IMR-90 (cell line): ENCODE data around the gene PRSS12. TPM values are rescaled to one million over a fixed set of nuclear protein-coding genes. Genes with fewer than 3 reads are reported as not detected.
A peak's percentile ranks its signal among the peaks of the same experiment; 100 is the strongest.
"Not testable (repeated sequence)": the region's sequence is repeated elsewhere in the genome, so short reads cannot be mapped to it uniquely, and the experiment has no call there.

Experiments used
- ATAC-seq: fragments of 200-7000 bp; cut with Tn5 transposase; 2 replicates; pipeline ENCODE4 v1.9.1; 2020; ENCODE audit warnings: low read depth, mild to moderate bottlenecking, moderate library complexity
- BruUV-seq: library from RNA; stranded (reverse); fragments of 400-500 nt; replicated peaks from 2 replicates; lab custom pipeline; 2021; lab: Mats Ljungman, UMichigan
- CTCF ChIA-PET: fragments of 300-600 bp; formaldehyde crosslinking; extraction: SDS; loops from one replicate; lab custom pipeline; 2021; ENCODE audit warnings: antibody characterized with exemption; lab: Yijun Ruan, JAX
- POLR2A ChIA-PET: fragments of 300-600 bp; sonication (Branson Sonifier 250); formaldehyde crosslinking; loops from one replicate; lab custom pipeline; 2022; ENCODE audit warnings: antibody characterized with exemption; ENCODE audit not compliant: unreplicated experiment; lab: Charles Lee
- DNase-seq: peaks from one replicate; pipeline ENCODE4 v3.0.0; 2013
- H2AFZ ChIP-seq: replicated peaks from 2 replicates; pipeline ENCODE3; 2013; ENCODE audit warnings: low read length, mild to moderate bottlenecking; ENCODE audit not compliant: poor library complexity
- H2AK5ac ChIP-seq: 2 replicates; pipeline ENCODE4 v1.6.1; 2013; ENCODE audit warnings: low read depth, low read length, inconsistent platforms
- H2AK9ac ChIP-seq: replicated peaks from 2 replicates; pipeline ENCODE3; 2013; ENCODE audit warnings: mild to moderate bottlenecking, low read depth, low read length, moderate library complexity; ENCODE audit not compliant: poor library complexity
- H2BK120ac ChIP-seq: 2 replicates; pipeline ENCODE4 v1.6.1; 2013; ENCODE audit warnings: low read depth, low read length, inconsistent platforms
- H2BK15ac ChIP-seq: 3 replicates; pipeline ENCODE4 v1.6.1; 2013; ENCODE audit warnings: low read depth, low read length, inconsistent platforms
- H2BK20ac ChIP-seq: 2 replicates; pipeline ENCODE4 v1.6.1; 2013; ENCODE audit warnings: low read depth, mild to moderate bottlenecking, inconsistent platforms, low read length, moderate library complexity
- H2BK5ac ChIP-seq: 2 replicates; pipeline ENCODE4 v1.6.1; 2013; ENCODE audit warnings: mild to moderate bottlenecking, low read depth, low read length, inconsistent platforms; ENCODE audit not compliant: poor library complexity, severe bottlenecking
- H3K14ac ChIP-seq: replicated peaks from 2 replicates; pipeline ENCODE4 v1.6.1; 2013; ENCODE audit warnings: low read depth, low read length, inconsistent platforms
- H3K18ac ChIP-seq: 2 replicates; pipeline ENCODE4 v1.6.1; 2013; ENCODE audit warnings: low read depth, low read length, control low read depth
- H3K23ac ChIP-seq: 2 replicates; pipeline ENCODE4 v1.6.1; 2013; ENCODE audit warnings: low read depth, low read length, inconsistent platforms
- H3K27ac ChIP-seq: 2 replicates; pipeline ENCODE4 v1.5.1; 2013; ENCODE audit warnings: mild to moderate bottlenecking, control low read depth, low read length; ENCODE audit not compliant: insufficient read depth
- H3K27me3 ChIP-seq: 2 replicates; pipeline ENCODE4 v1.6.1; 2013; ENCODE audit warnings: low read length; ENCODE audit not compliant: control insufficient read depth, insufficient read depth
- H3K36me3 ChIP-seq: 2 replicates; pipeline ENCODE4 v1.6.1; 2013; ENCODE audit warnings: low read length, mixed read lengths; ENCODE audit not compliant: control insufficient read depth, insufficient read depth
- H3K4ac ChIP-seq: 2 replicates; pipeline ENCODE4 v1.6.1; 2013; ENCODE audit warnings: low read depth, low read length, inconsistent platforms
- H3K4me1 ChIP-seq: 2 replicates; pipeline ENCODE4 v1.6.1; 2013; ENCODE audit warnings: low read length, mixed read lengths; ENCODE audit not compliant: control insufficient read depth, insufficient read depth
- H3K4me2 ChIP-seq: 2 replicates; pipeline ENCODE4 v1.6.1; 2013; ENCODE audit warnings: low read depth, mild to moderate bottlenecking, control low read depth, low read length, moderate library complexity
- H3K4me3 ChIP-seq: 2 replicates; pipeline ENCODE4 v1.5.1; 2013; ENCODE audit warnings: low read depth, mild to moderate bottlenecking, control low read depth, low read length, moderate library complexity; ENCODE audit not compliant: insufficient read depth
- H3K56ac ChIP-seq: 2 replicates; pipeline ENCODE4 v1.6.1; 2013; ENCODE audit warnings: low read length, inconsistent platforms; ENCODE audit not compliant: insufficient read depth; ENCODE audit errors: extremely low read depth
- H3K79me1 ChIP-seq, 2 experiments: 2 replicates each; pipeline ENCODE4 v1.6.1; 2013; ENCODE audit warnings: low read length in 2 of 2, inconsistent platforms in 1 of 2, low read depth in 1 of 2
- H3K9ac ChIP-seq: 2 replicates; pipeline ENCODE4 v1.6.1; 2013; ENCODE audit warnings: low read depth, low read length, control low read depth
- H3K9me1 ChIP-seq: 2 replicates; pipeline ENCODE4 v1.6.1; 2013; ENCODE audit warnings: low read length, inconsistent platforms; ENCODE audit not compliant: insufficient read depth
- H3K9me3 ChIP-seq: 2 replicates; pipeline ENCODE4 v1.6.1; 2013; ENCODE audit warnings: low read length; ENCODE audit not compliant: control insufficient read depth, insufficient read depth
- H4K20me1 ChIP-seq: 2 replicates; pipeline ENCODE4 v1.6.1; 2013; ENCODE audit warnings: low read length, inconsistent platforms; ENCODE audit not compliant: insufficient read depth
- H4K5ac ChIP-seq: 2 replicates; pipeline ENCODE4 v1.6.1; 2013; ENCODE audit warnings: mild to moderate bottlenecking, low read depth, low read length, control low read depth
- H4K8ac ChIP-seq, 2 experiments: 2 replicates each; pipeline ENCODE4 v1.6.1; 2013; ENCODE audit warnings: low read depth in 2 of 2, low read length in 2 of 2, control low read depth in 1 of 2, inconsistent platforms in 1 of 2
- H4K91ac ChIP-seq: 2 replicates; pipeline ENCODE4 v1.6.1; 2013; ENCODE audit warnings: low read depth, low read length, inconsistent platforms; ENCODE audit not compliant: insufficient read depth
- BHLHE40 ChIP-seq: fragments of 150-350 bp; IDR thresholded peaks from 2 replicates; pipeline ENCODE4 v1.6.1; 2016; ENCODE audit warnings: mild to moderate bottlenecking, low read depth, low read length
- CHD1 ChIP-seq: IDR thresholded peaks from 2 replicates; pipeline ENCODE4 v1.6.1; 2012; ENCODE audit warnings: low read depth, low read length, improper control_type of control experiment
- ELK1 ChIP-seq: fragments of 150-350 bp; IDR thresholded peaks from 2 replicates; pipeline ENCODE4 v1.6.1; 2016; ENCODE audit warnings: low read depth, mild to moderate bottlenecking, low read length, moderate library complexity, borderline replicate concordance
- FOS ChIP-seq: fragments of 150-350 bp; IDR thresholded peaks from 2 replicates; pipeline ENCODE4 v1.6.1; 2016; ENCODE audit warnings: low read depth, low read length
- MAFK ChIP-seq: IDR thresholded peaks from 2 replicates; pipeline ENCODE4 v1.6.1; 2012; ENCODE audit warnings: low read depth, low read length, improper control_type of control experiment
- MAZ ChIP-seq: IDR thresholded peaks from 2 replicates; pipeline ENCODE4 v1.6.1; 2012; ENCODE audit warnings: low read depth, mild to moderate bottlenecking, low read length, improper control_type of control experiment, moderate library complexity, borderline replicate concordance
- NFE2L2 ChIP-seq: fragments of 150-350 bp; IDR thresholded peaks from 2 replicates; pipeline ENCODE4 v1.6.1; 2016; ENCODE audit warnings: low read depth, mild to moderate bottlenecking, low read length
- RAD21 ChIP-seq: IDR thresholded peaks from 2 replicates; pipeline ENCODE4 v1.6.1; 2012; ENCODE audit warnings: low read length, improper control_type of control experiment
- RCOR1 ChIP-seq: IDR thresholded peaks from 2 replicates; pipeline ENCODE4 v1.6.1; 2012; ENCODE audit warnings: mild to moderate bottlenecking, low read length, improper control_type of control experiment; ENCODE audit not compliant: insufficient replicate concordance
- SMC3 ChIP-seq: fragments of 150-350 bp; IDR thresholded peaks from 2 replicates; pipeline ENCODE4 v1.6.1; 2016; ENCODE audit warnings: low read depth, mild to moderate bottlenecking, antibody characterized with exemption, low read length, moderate library complexity
- WGBS, 2 experiments: methylation state at CpG; one replicate each; pipeline versions ENCODE4 v1.1.5 to v1.1.7; 2013; ENCODE audit warnings: missing lambda C conversion rate in 2 of 2; ENCODE audit not compliant: insufficient read length in 1 of 2; ENCODE audit errors: extremely low coverage in 2 of 2; 5-methylcytosine and 5-hydroxymethylcytosine counted together
- dilution Hi-C: fragments of 300-500 bp; cut with HindIII; formaldehyde crosslinking; loops from one replicate; pipeline ENCODE4 v1.14.3; 2018; ENCODE audit warnings: low sequenced_read_pairs; ENCODE audit not compliant: unreplicated experiment
- in situ Hi-C: fragments of 300-500 bp; cut with MboI; formaldehyde crosslinking; loops from 3 replicates; pipeline ENCODE4 v1.14.3; 2019; ENCODE audit warnings: low sequenced_read_pairs, inconsistent platforms, mixed read lengths
- intact Hi-C: fragments of 100-400 bp; cut with micrococcal nuclease; formaldehyde crosslinking; loops from 2 replicates; pipeline ENCODE4 v1.10.0; 2022
- polyA plus RNA-seq, 3 experiments: library from polyadenylated mRNA; depleted of rRNA; stranded (reverse); fragments of >200 nt; gene quantifications; 2 replicates each; pipeline ENCODE4 v1.2.3, GENCODE V29; 2012; ENCODE audit warnings: low replicate concordance in 1 of 3
- total RNA-seq: library from RNA; depleted of rRNA; stranded (reverse); fragments of >200 nt; gene quantifications from 2 replicates; pipeline ENCODE4 v1.2.3, GENCODE V29; 2012

PRSS12 gene
- total and polyA plus RNA-seq, 2 of the 4 experiments (the other 2 are of a cell fraction) = 51.1 to 71.5 TPM

GRCh38 chr4:118268780-118269179 is 84.0 kb downstream of the PRSS12 start:
- Histone ChIP-seq H2AFZ (no peak overlapping the region), H2AK9ac (no peak overlapping the region), H4K5ac (no peak overlapping the region), H2BK5ac (no peak overlapping the region), H3K9me3 (no peaks in the 10 kb centered on the region), H2BK20ac (no peak overlapping the region), H3K4me2 (no peak overlapping the region), H3K14ac (no peak overlapping the region), H2BK15ac (no peak overlapping the region), H3K4ac (no peak overlapping the region), H3K9ac (no peak overlapping the region), H2BK120ac (no peak overlapping the region), H4K20me1 (no peaks in the 10 kb centered on the region), H3K9me1 (no peaks in the 10 kb centered on the region), H4K8ac (no peak overlapping the region), H3K27me3 (peaks cover 2% of the 10 kb centered on the region), H3K56ac (no peak overlapping the region), H3K36me3 (no peaks in the 10 kb centered on the region), H3K23ac (no peak overlapping the region), H4K91ac (no peak overlapping the region), H3K18ac (no peak overlapping the region), H3K79me1 (no peaks in the 10 kb centered on the region), H3K27ac (no peak overlapping the region), H3K4me3 (no peak overlapping the region), H3K4me1 (no peaks in the 10 kb centered on the region), H2AK5ac (no peak overlapping the region)
- ATAC-seq (no peak), DNase-seq (no peak)
- dilution Hi-C loops = no loop called here
- POLR2A ChIA-PET = no interaction called here
- CTCF ChIA-PET = no interaction called here
- no CpG with 5 or more reads among the region's 3 CpGs for WGBS, 2 experiments
- in situ Hi-C loops = loop anchor here (10.0 to 25.0 kb wide), 2 partner anchors 906 to 1134 kb away; no protein-coding TSS in a partner anchor
- intact Hi-C loops = no loop called here
- BruUV-seq = no TSS peak
- no peak for TF ChIP-seq ELK1
- no peak for TF ChIP-seq SMC3
- TF ChIP-seq FOS = no peak
- no peak for TF ChIP-seq RAD21
- peak; percentile 76 for TF ChIP-seq NFE2L2
- TF ChIP-seq MAZ = no peak
- no peak for TF ChIP-seq RCOR1
- TF ChIP-seq BHLHE40 = no peak
- TF ChIP-seq CHD1 = no peak
- TF ChIP-seq MAFK = peak; percentile 17; the same call in 1 of the 2 replicates

GRCh38 chr4:118266145-118266496 is 86.7 kb downstream of the PRSS12 start:
- H4K20me1 ChIP-seq, intact Hi-C loops, DNase-seq, H3K4me1 ChIP-seq, H2AFZ ChIP-seq, H3K18ac ChIP-seq, H3K9me1 ChIP-seq, H3K9ac ChIP-seq, BruUV-seq, ATAC-seq, H3K56ac ChIP-seq, H2BK20ac ChIP-seq, H4K8ac ChIP-seq, H2BK15ac ChIP-seq, H3K14ac ChIP-seq, POLR2A ChIA-PET, H2AK9ac ChIP-seq, H3K4me2 ChIP-seq, H4K5ac ChIP-seq, H4K91ac ChIP-seq, CTCF ChIA-PET, H3K36me3 ChIP-seq, H3K9me3 ChIP-seq, H3K27ac ChIP-seq, H2BK5ac ChIP-seq, H3K4me3 ChIP-seq, H3K27me3 ChIP-seq, H3K79me1 ChIP-seq, H2BK120ac ChIP-seq, H3K4ac ChIP-seq, dilution Hi-C loops, H2AK5ac ChIP-seq, H3K23ac ChIP-seq: not testable (repeated sequence)
- in situ Hi-C loops = loop anchor here (10.0 to 25.0 kb wide), 2 partner anchors 904 to 1131 kb away; no protein-coding TSS in a partner anchor
- WGBS, 2 experiments = 75% methylated on average over 1 of the region's 4 CpGs; no CpG with 5 or more reads in 1 of the 2 experiments
